AG09319 (cell line): Measurements from ENCODE around the gene PHACTR3.

Experiments
- DNase-seq: peaks from one replicate; pipeline ENCODE4 v3.0.0-alpha.2; 2010; ENCODE audit warnings: low read depth; ENCODE audit errors: extremely low read depth
- CTCF ChIP-seq: IDR thresholded peaks from 2 replicates; pipeline ENCODE4 v1.5.1; 2011; ENCODE audit warnings: low read depth, mild to moderate bottlenecking, inconsistent platforms, low read length, moderate library complexity

The PHACTR3 gene

GRCh38 chr20:59579404-59580145 is 24.8 kb upstream of the PHACTR3 start:
- DNase-seq: no peak
- no peak for TF ChIP-seq CTCF

GRCh38 chr20:59580146-59580946 is 24.0 kb upstream of the PHACTR3 start:
- peak; percentile 59 for DNase-seq
- no peak for TF ChIP-seq CTCF

- no peak for TF ChIP-seq CTCF
- no peak for DNase-seq
These were observed 23.3 kb upstream of the PHACTR3 start for GRCh38 chr20:59580991-59581401.

DNA sequence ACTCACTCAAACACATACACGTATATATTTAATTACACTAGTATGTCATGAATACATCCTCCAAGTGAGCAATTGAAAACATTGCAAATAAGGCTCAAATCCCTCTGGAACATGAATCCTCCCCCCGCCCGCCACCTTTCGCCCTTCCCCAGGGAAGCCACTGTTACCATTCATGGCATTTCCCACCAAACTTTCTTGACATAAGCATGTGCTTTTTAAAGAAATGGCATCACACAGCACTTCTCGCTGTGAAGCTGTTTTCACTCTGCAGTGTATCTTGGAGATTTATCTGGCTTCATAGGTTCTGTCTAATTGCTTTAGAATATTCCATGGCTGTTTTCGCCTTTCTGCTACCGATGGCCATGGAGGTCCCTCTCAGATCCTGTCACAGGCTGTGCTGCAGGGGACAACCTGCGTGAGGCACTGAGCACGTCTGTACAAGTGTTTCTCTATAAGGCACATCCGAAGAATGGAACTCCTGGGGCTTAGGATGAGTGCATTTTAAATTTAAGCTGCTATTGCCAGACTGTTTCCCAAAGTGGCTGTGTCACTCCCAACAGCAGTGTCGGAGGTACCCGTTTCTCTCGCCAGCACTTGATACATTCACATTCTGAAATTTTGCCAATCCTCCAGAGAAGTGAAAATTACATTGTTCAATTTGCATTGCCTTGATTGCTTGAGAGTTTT is 22.2 kb upstream of the PHACTR3 start:
- DNase-seq: no peak
- TF ChIP-seq CTCF: no peak

GRCh38 chr20:59583428-59584277 is 20.7 kb upstream of the PHACTR3 start:
- DNase-seq: no peak
- TF ChIP-seq CTCF: no peak

DNA sequence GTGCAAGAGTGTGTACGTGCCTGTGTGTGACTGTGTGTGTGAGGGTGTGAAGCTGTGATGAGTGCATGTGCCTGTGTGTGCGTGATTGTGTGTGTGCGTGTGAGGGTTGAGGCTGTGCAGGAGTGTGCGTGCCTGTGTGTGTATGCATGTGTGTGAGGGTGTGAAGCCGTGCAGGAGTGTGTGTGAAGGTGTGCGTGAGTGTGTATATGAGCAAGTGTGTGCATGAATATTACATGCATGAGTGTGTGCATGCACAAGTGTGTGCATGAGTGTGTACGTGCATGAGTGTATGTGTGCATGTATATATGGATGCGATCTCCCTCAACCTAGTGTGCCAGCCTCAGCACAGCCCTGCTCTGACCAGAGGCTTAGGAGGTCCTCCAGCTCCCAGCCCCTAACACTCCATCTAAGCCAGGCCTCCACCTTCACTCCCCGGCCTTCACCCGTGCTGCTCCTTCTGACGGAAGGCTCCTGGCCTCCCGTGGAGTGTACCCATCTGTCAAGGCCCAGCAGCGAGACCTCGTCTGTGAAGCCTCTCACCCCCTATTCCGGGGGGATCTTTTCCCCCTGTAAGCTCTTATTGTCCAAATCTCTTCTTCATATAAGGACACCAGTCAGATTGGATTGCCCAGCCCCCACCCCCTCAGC is 19.9 kb upstream of the PHACTR3 start:
- no peak for TF ChIP-seq CTCF
- DNase-seq: no peak
